T-helper 1 cell treated with Interleukin-12 subunit alpha and Interleukin-12 subunit beta and Interleukin-4 antibody, amounts not matched to agents 30 ng/mL and 1 ng/mL, for 36 hours (primary cell): Measurements from ENCODE around the gene MTFP1. TPM values are rescaled to one million over a fixed set of nuclear protein-coding genes. Genes with fewer than 3 reads are reported as not detected.
"Not testable (repeated sequence)": the region's sequence is repeated elsewhere in the genome, so short reads cannot be mapped to it uniquely, and the experiment has no call there.

Experiments used
- intact Hi-C: fragments of 100-400 bp; cut with micrococcal nuclease; formaldehyde crosslinking; loops from one replicate; pipeline ENCODE4 v1.15.1; 2024
- total RNA-seq: library from RNA; stranded (reverse); gene quantifications from 2 replicates; pipeline ENCODE4 v1.2.3, GENCODE V29; 2022

Gene MTFP1
- total RNA-seq, 1 donor from 2014 or later: 43.8 TPM

DNA sequence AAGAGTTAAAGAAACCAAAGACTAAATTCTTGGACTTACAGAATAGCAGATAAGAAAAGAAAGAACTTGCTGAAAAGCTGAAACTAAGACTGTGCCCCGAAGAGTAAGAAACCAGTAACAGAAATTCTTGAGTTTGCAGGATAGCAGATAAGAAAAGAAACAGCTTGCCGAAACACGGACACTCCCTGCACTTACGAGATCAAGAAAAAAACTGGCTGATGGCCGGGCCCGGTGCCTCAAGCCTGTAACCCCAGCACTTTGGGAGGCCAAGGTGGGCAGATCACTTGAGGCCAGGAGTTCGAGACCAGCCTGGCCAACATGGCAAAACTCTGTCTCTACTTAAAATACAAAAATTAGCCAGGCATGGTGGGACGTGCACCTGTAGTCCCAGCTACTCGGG, 25.9 kb downstream of the MTFP1 start:
- intact Hi-C loops: loop anchor here (5.0 kb wide), 1 partner anchor 306 kb away; no protein-coding TSS in a partner anchor

- intact Hi-C loops: loop anchor here (5.0 kb wide), 1 partner anchor 304 kb away; no protein-coding TSS in a partner anchor
Observed at GRCh38 chr22:30452861-30453260, 27.3 kb downstream of the MTFP1 start.

DNA sequence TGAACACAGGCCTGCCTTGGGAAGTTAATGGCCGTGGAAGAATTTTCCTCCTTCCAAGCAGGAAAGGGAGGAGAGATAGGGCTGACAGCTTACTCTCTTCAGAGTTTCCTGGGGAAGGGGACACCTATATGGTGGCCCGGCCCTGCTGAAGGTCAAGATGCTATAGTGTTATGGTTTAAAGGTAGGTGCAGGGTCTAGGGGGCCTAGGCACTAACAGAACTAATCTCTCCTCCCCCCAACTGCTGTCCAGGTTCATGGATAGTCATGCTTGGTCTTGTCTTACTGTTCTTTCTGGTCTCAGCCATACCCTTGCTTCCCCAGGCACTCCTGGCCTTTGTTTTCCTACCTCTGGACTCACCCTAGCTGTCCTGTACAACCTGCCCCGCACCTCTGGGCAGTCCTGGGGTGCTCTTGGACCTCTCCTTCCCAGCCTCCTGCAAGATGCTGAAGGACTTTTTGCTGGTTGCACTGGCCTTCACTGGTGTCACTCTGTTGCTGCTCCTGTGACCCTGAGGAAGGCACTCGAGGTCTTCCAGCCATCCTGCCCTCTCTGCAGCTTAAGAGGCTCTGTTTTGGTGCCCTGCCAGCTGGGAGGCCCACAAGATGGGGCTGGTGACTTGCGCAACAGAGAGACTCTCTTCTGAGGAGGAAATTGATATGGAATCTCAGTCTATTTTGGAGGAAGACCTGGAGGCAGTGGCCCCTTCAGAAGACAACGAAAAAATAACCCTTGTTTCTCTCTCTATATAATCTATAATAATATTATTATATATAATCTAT, 28.4 kb downstream of the MTFP1 start:
- intact Hi-C loops: loop anchor here (5.0 kb wide), 1 partner anchor 303 kb away; no protein-coding TSS in a partner anchor

- intact Hi-C loops: no loop called here
Observed at GRCh38 chr22:30455075-30455840, 29.7 kb downstream of the MTFP1 start.

DNA sequence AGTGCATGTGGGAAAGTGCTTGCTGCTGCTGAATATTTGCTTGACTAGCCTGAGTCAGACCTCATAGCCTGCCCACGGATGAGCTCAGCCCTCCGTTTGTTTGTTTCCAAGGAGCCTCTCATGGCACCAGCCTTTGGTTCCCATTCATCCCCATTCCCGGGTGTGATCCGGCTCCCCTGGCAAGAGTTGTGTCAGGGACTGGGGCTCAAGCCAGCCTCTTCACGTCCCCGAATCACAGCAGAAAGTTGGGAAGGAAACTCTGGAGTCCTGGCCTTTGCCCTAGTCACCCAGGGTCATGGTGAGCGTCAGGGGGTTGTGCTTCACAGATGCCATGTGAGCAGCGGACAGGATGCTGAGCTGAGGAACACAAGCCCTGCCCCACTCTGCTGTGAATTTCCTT, 32.4 kb downstream of the MTFP1 start:
- intact Hi-C loops: loop anchor here (2.0 kb wide), 1 partner anchor 31 kb away; no protein-coding TSS in a partner anchor

- intact Hi-C loops: loop anchor here (1.0 to 2.0 kb wide), 2 partner anchors 14 to 33 kb away; no protein-coding TSS in a partner anchor
Observed at GRCh38 chr22:30459181-30460052, 33.8 kb downstream of the MTFP1 start.

- intact Hi-C loops: no loop called here
Observed at GRCh38 chr22:30460147-30460546, 34.6 kb downstream of the MTFP1 start.

DNA sequence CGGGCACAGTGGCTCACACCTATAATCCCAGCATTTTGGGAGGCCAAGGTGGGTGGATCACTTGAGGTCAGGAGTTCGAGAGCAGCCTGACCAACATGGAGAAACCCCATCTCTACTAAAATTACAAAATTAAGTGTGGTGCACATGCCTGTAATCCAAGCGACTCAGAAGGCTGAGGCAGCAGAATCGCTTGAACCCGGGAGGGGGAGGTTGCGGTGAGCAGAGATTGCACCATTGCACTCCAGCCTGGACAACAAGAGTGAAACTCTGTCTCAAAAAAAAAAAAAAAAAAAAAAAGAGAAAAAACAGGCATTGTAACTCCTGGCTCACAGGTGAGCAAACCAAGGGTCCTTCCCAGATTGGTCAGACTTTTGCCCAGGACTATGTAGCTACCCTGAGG, 35.0 kb downstream of the MTFP1 start:
- intact Hi-C loops: not testable (repeated sequence)

DNA sequence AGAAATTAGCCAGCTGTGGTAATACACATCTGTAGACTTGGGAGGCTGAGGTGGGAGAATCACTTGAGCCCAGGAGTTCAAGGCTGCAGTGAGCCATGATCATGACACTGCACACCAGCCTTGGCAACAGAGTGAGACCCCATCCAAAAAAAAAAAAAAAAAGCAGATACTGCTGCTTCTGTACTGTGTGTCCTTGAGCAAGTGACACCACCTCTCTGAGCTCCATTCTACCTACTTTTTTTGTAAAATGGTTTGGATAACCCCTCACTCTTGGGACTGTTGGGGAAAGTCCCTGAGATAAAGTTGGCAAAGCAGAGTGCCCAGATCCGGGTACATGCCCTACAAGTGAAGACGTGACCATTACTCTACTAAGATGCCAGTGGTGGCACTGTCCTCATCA, 43.6 kb downstream of the MTFP1 start:
- intact Hi-C loops: no loop called here

DNA sequence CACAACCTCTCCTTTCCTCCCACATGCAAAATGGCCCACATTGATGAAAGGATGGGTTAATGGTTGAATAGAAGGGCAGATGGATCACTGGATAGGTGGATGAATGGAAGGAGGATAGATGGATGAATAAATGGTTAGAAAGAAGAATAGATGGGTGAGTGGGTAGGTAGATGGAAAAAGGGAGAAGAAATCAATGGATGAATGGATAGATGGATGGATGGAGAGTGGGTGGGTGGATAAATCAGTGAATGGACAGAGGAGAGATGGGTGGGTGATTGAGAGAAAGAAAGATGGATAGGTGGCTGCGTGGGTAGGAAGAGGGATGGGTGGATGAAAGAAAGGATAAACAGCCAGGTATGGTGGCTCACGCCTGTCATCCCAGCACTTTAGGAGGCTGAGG, 45.1 kb downstream of the MTFP1 start:
- intact Hi-C loops: no loop called here

DNA sequence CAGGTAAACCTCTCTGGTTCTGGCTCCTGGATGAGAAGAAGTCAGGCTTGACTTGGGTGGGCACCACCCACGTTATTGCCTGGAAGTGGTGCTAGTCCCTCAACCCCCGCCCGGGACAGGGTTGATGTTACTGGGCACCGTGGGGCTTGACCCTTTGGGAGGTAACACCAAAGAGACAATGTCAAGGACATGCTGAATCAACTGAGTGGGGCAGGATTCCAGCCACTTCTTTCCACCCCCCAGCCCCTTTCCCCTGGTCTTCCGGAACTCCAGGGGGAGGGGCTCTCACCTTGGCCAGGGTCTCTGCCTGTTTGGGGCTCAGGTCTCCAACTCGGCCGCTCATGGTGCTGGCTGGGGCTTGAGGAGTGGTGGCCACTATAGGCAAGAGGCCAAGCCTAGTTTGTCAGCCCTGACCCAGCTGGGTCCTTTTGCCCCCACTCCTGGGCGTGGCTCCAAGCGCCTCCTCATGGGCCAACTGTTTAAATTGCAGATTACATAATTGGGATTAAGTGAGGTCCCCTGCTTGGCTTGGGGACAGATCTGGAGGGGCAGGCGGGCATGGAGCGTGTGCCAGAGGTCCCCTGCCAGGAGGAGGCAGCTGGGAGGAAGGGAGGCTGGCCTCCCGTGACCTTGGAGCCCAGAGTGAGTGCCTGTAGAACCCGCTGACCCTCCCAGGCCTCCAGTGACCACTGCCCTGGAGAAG, 46.2 kb downstream of the MTFP1 start, which contains the start of gene SEC14L3:
SEC14L3 (minus strand) TSS at position 402 of the 703 bp plus-strand sequence; CDS start at position 343, 59 bp downstream.
- intact Hi-C loops: no loop called here

GRCh38 chr22:30472994-30473720, 47.6 kb downstream of the MTFP1 start:
- intact Hi-C loops: no loop called here

GRCh38 chr22:30474121-30474520, 48.6 kb downstream of the MTFP1 start:
- intact Hi-C loops: no loop called here

DNA sequence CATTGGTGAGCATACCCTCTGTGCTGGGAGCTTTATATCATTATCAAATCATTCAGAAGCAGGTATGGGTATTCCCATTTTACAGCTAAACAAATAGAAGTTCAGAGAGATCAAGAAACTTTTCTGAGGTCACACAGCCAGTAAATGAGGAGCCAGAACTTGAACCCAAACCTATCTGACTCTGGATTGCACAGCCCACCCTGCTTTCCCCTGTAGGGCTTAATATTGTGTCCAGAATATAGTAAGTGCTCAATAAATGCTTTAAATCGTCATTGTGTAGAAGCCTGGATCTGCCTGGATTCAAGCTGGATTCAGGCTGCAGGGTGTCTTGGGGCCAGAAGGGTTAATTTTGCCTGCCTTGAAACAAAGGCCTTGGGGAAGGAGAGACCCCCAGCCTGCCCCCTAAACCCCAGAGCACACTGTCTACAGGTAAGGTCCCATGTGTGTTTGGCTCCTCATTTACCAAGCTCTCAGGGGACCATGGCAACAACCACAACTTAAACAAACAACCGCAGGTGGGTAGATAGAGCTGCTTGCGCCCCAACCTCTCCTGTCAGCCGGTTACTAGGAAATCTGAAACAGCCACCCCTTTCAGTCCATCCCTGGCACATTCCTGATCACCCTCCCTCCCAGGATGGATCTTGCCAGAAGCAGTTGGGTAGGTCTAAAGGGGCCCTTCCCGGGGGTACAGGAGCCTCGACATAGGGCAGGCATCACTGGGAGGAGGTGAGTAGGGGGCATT, 49.3 kb downstream of the MTFP1 start:
- intact Hi-C loops: no loop called here

Other genes starting within 250 kb of the MTFP1 start
- 208 and 211 TPM in 2 replicates for gene LIF, start 179.0 kb upstream of the MTFP1 start, total RNA-seq
- gene OSM, start 158.9 kb upstream of the MTFP1 start, total RNA-seq: 193 and 195 TPM in 2 replicates
- gene CASTOR1, start 136.3 kb upstream of the MTFP1 start, total RNA-seq: 16.6 and 17.5 TPM in 2 replicates
- 46.7 and 51.8 TPM in 2 replicates for gene TBC1D10A, start 98.8 kb upstream of the MTFP1 start, total RNA-seq
- 260 and 266 TPM in 2 replicates for gene SF3A1, start 68.9 kb upstream of the MTFP1 start, total RNA-seq
- 4.6 and 5.4 TPM in 2 replicates for gene CCDC157, start 68.8 kb upstream of the MTFP1 start, total RNA-seq
- gene RNF215, start 38.4 kb upstream of the MTFP1 start, total RNA-seq: 9.3 and 9.5 TPM in 2 replicates
- gene SEC14L2, start 28.8 kb upstream of the MTFP1 start, total RNA-seq: 11.1 and 12.2 TPM in 2 replicates
- 0.22 TPM in 1 of 2 replicates, not detected in the other for gene SEC14L3, start 46.2 kb downstream of the MTFP1 start, total RNA-seq
- not detected in 2 replicates for gene SEC14L4, start 79.9 kb downstream of the MTFP1 start, total RNA-seq
- gene SEC14L6, start 121.0 kb downstream of the MTFP1 start, total RNA-seq: not detected in 2 replicates
- gene GAL3ST1, start 148.9 kb downstream of the MTFP1 start, total RNA-seq: not detected in 2 replicates
- gene PES1, start 166.1 kb downstream of the MTFP1 start, total RNA-seq: 88.1 and 89.0 TPM in 2 replicates
- gene TCN2, start 181.4 kb downstream of the MTFP1 start, total RNA-seq: 3.4 and 5.1 TPM in 2 replicates
- 5.7 and 6.2 TPM in 2 replicates for gene SLC35E4, start 210.0 kb downstream of the MTFP1 start, total RNA-seq
- gene DUSP18, start 242.1 kb downstream of the MTFP1 start, total RNA-seq: 15.7 and 17.3 TPM in 2 replicates